Caco-2 (cell line): ENCODE data around the gene ELMOD1. TPM values are rescaled to one million over a fixed set of nuclear protein-coding genes. Genes with fewer than 3 reads are reported as not detected.

Source experiments
- BruUV-seq: library from RNA; stranded (reverse); fragments of 400-500 nt; replicated peaks from 2 replicates; lab custom pipeline; 2021; lab: Mats Ljungman, UMichigan
- CTCF ChIA-PET: fragments of 300-600 bp; sonication (Branson Sonifier 250); formaldehyde crosslinking; loops from one replicate; lab custom pipeline; 2022; ENCODE audit warnings: antibody characterized with exemption; lab: Charles Lee
- POLR2A ChIA-PET: fragments of 300-600 bp; sonication (Branson Sonifier 250); formaldehyde crosslinking; loops from one replicate; lab custom pipeline; 2022; ENCODE audit warnings: antibody characterized with exemption; lab: Charles Lee
- DNase-seq, 2 experiments: peaks; one replicate each; pipeline versions ENCODE4 v3.0.0 to v3.0.0-alpha.2; 2020 to 2022
- H3K27me3 ChIP-seq: replicated peaks from 2 replicates; pipeline ENCODE4 v1.6.0; 2011; ENCODE audit warnings: low read length; ENCODE audit not compliant: control insufficient read depth, insufficient read depth
- H3K36me3 ChIP-seq: 2 replicates; pipeline ENCODE4 v1.5.1; 2011; ENCODE audit warnings: low read length; ENCODE audit not compliant: control insufficient read depth, insufficient read depth
- H3K4me1 ChIP-seq: fragments of 250-450 bp; sonication (Bioruptor Pico); 2 replicates; pipeline ENCODE4 v1.5.1; 2020; ENCODE audit warnings: mild to moderate bottlenecking
- H3K4me3 ChIP-seq: 2 replicates; pipeline ENCODE4 v1.5.1; 2011; ENCODE audit warnings: low read depth, mild to moderate bottlenecking, control low read depth, low read length
- H3K9me3 ChIP-seq: fragments of 250-450 bp; sonication (Bioruptor Pico); 2 replicates; pipeline ENCODE4 v1.5.1; 2020; ENCODE audit warnings: mild to moderate bottlenecking, moderate library complexity
- H3K27ac Mint-ChIP-seq: one replicate; pipeline ENCODE4 v1.8.0; 2022; ENCODE audit warnings: mixed read lengths; ENCODE audit not compliant: unreplicated experiment
- H3K27me3 Mint-ChIP-seq: one replicate; pipeline ENCODE4 v1.8.0; 2022; ENCODE audit warnings: mixed read lengths; ENCODE audit not compliant: insufficient read depth, unreplicated experiment
- H3K36me3 Mint-ChIP-seq: one replicate; pipeline ENCODE4 v1.8.0; 2022; ENCODE audit warnings: mild to moderate bottlenecking, mixed read lengths; ENCODE audit not compliant: insufficient read depth, unreplicated experiment
- H3K4me1 Mint-ChIP-seq: one replicate; pipeline ENCODE4 v1.8.0; 2022; ENCODE audit warnings: low read depth, mixed read lengths; ENCODE audit not compliant: unreplicated experiment
- H3K4me3 Mint-ChIP-seq: one replicate; pipeline ENCODE4 v1.8.0; 2022; ENCODE audit warnings: mild to moderate bottlenecking, moderate library complexity, mixed read lengths; ENCODE audit not compliant: unreplicated experiment
- H3K9me3 Mint-ChIP-seq: one replicate; pipeline ENCODE4 v1.8.0; 2022; ENCODE audit warnings: mixed read lengths; ENCODE audit not compliant: unreplicated experiment
- CTCF ChIP-seq, 2 experiments: fragments of 200-600 bp in 1 of 2; IDR thresholded peaks; 1 replicate in 1 of 2; 2 replicates in 1 of 2; pipeline versions ENCODE4 v1.5.1 to v1.8.0; 2011 to 2022; ENCODE audit warnings: antibody characterized with exemption in 1 of 2, control low read depth in 1 of 2, inconsistent platforms in 1 of 2, low read depth in 1 of 2, low read length in 1 of 2, mild to moderate bottlenecking in 1 of 2, moderate library complexity in 1 of 2; ENCODE audit not compliant: insufficient read depth in 1 of 2, severe bottlenecking in 1 of 2, unreplicated experiment in 1 of 2
- intact Hi-C: fragments of 100-400 bp; cut with micrococcal nuclease; formaldehyde crosslinking; loops from one replicate; pipeline ENCODE4 v1.10.0; 2022; ENCODE audit not compliant: unreplicated experiment
- total RNA-seq: library from RNA; stranded (reverse); gene quantifications from 2 replicates; pipeline ENCODE4 v1.2.3, GENCODE V29; 2022

Gene ELMOD1
- total RNA-seq, 1 experiment from 2014 or later: not detected

GRCh38 chr11:107677924-107678631, 87.1 kb downstream of the ELMOD1 start:
- H3K36me3 ChIP-seq: no peaks in the 10 kb centered on the region
- Mint-ChIP-seq H3K27me3 (peaks cover 21% of the 10 kb centered on the region), H3K36me3 (no peaks in the 10 kb centered on the region), H3K4me3 (no peak overlapping the region), H3K4me1 (no peaks in the 10 kb centered on the region), H3K9me3 (no peaks in the 10 kb centered on the region), H3K27ac (no peak overlapping the region)
- no peak for DNase-seq
- ChIA-PET POLR2A (no interaction called here), CTCF (no interaction called here)
- H3K4me1 ChIP-seq: no peaks in the 10 kb centered on the region
- TF ChIP-seq CTCF (IDR thresholded peaks at IDR 0.05; ENCODE audit: insufficient read depth in 1 of 2, low read depth in 1 of 2, low read length in 1 of 2, severe bottlenecking in 1 of 2, unreplicated experiment in 1 of 2): no peak
- intact Hi-C loops: no loop called here
- H3K9me3 ChIP-seq: peaks cover under 1% of the 10 kb centered on the region; the same call in 1 of the 2 replicates
- no peaks in the 10 kb centered on the region for H3K27me3 ChIP-seq
- no peak overlapping the region for H3K4me3 ChIP-seq
- no TSS peak for BruUV-seq

GRCh38 chr11:107678632-107678971, 87.7 kb downstream of the ELMOD1 start:
- no peak overlapping the region for H3K4me3 ChIP-seq
- intact Hi-C loops: no loop called here
- DNase-seq: no peak
- no peak overlapping the region for H3K27ac Mint-ChIP-seq
- no peak for TF ChIP-seq CTCF (IDR thresholded peaks at IDR 0.05; ENCODE audit: insufficient read depth in 1 of 2, low read depth in 1 of 2, low read length in 1 of 2, severe bottlenecking in 1 of 2, unreplicated experiment in 1 of 2)
- peaks cover 21% of the 10 kb centered on the region for H3K27me3 Mint-ChIP-seq
- BruUV-seq: no TSS peak
- POLR2A ChIA-PET: no interaction called here
- H3K27me3 ChIP-seq: no peaks in the 10 kb centered on the region
- no peaks in the 10 kb centered on the region for H3K36me3 Mint-ChIP-seq
- no peaks in the 10 kb centered on the region for H3K9me3 Mint-ChIP-seq
- no peaks in the 10 kb centered on the region for H3K4me1 ChIP-seq
- H3K9me3 ChIP-seq: no peaks in the 10 kb centered on the region; the same call in 1 of the 2 replicates
- CTCF ChIA-PET: no interaction called here
- no peak overlapping the region for H3K4me3 Mint-ChIP-seq
- no peaks in the 10 kb centered on the region for H3K36me3 ChIP-seq
- H3K4me1 Mint-ChIP-seq: no peaks in the 10 kb centered on the region

- POLR2A ChIA-PET: no interaction called here
Measured at GRCh38 chr11:107679255-107680024, 88.5 kb downstream of the ELMOD1 start.

More at GRCh38 chr11:107679255-107680024, 88.5 kb downstream of the ELMOD1 start:
- DNase-seq: no peak
- Histone ChIP-seq H3K4me3 (no peak overlapping the region), H3K36me3 (no peaks in the 10 kb centered on the region), H3K27me3 (no peaks in the 10 kb centered on the region), H3K4me1 (no peaks in the 10 kb centered on the region), H3K9me3 (no peaks in the 10 kb centered on the region; the same call in 1 of the 2 replicates)
- Mint-ChIP-seq H3K36me3 (no peaks in the 10 kb centered on the region), H3K27me3 (peaks cover 21% of the 10 kb centered on the region), H3K9me3 (no peaks in the 10 kb centered on the region), H3K4me1 (no peaks in the 10 kb centered on the region), H3K4me3 (no peak overlapping the region), H3K27ac (no peak overlapping the region)
- intact Hi-C loops: loop anchor here (1.0 kb wide), 1 partner anchor 38 kb away; no protein-coding TSS in a partner anchor
- no TSS peak for BruUV-seq
- CTCF ChIA-PET: no interaction called here
- no peak for TF ChIP-seq CTCF (IDR thresholded peaks at IDR 0.05; ENCODE audit: insufficient read depth in 1 of 2, low read depth in 1 of 2, low read length in 1 of 2, severe bottlenecking in 1 of 2, unreplicated experiment in 1 of 2)
